ENCODE measurements around the gene TAF6L.
A peak's percentile ranks its signal among the peaks of the same experiment; 100 is the strongest.
"Not testable (repeated sequence)": the region's sequence is repeated elsewhere in the genome, so short reads cannot be mapped to it uniquely, and the experiment has no call there.

Gene TAF6L

GRCh38 chr11:62757846-62758788 is 13.1 kb upstream of the TAF6L start:
- DNase-seq, result no peak

- not testable (repeated sequence) for DNase-seq
Observed at GRCh38 chr11:62760867-62761227, 10.3 kb upstream of the TAF6L start.

DNA sequence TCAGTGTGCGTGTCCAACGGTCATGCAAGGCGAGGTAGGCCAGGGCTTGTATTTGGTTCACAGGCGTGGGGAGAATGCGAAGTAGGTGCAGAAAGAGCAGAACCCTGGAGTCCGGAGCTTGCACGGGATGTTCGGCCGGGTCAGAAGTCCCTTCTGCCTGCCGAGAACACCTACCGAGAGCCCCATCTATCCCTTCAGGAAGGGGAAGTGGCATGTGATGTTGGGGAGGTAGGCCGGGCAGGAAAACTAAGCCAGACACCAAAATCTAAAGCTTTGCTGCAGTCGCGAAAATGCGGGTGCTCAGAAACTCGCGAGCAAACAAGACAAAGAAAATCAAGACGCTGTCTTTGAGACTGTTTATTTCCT is 435 bp upstream of the TAF6L start:
- DNase-seq, result peak; percentile 69

GRCh38 chr11:62774407-62774806 is 3.2 kb downstream of the TAF6L start:
- DNase-seq, result no peak

DNA sequence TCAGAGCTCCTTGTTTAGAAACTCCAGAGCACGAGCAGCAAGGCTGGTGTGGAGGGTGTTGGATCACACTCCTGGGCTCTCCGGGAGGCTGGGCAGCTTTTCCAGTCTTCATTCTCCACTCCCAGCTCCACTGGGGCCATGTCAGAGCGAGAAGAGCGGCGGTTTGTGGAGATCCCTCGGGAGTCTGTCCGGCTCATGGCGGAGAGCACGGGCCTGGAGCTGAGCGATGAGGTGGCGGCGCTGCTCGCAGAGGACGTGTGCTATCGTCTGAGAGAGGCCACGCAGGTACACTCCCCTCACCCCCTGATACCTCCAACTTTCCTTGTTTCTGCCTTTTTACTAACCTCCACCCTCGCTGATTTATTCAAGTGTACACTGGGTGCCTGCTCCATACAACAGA is 4.5 kb downstream of the TAF6L start:
- no peak for DNase-seq

DNA sequence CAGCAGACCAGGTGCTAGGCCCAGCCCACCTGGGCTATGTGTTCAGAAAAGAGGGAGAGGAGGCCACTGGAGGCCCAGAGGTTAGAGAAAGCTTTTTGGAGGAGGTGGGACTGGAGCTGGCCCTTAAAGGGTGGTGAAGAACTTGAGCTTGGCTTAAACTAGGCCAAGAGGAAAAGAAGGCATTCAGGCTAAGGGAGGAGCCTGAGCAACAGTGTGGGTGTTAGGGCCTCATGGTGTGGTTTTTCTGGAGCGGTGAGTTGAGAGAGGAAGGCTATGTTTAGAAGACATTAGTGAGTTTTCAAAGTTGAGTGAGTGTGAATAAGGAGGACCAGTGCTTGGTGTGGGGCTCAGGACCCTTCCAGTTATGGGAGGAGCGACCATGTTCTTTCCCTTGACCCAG is 6.2 kb downstream of the TAF6L start:
- DNase-seq, result no peak

DNA sequence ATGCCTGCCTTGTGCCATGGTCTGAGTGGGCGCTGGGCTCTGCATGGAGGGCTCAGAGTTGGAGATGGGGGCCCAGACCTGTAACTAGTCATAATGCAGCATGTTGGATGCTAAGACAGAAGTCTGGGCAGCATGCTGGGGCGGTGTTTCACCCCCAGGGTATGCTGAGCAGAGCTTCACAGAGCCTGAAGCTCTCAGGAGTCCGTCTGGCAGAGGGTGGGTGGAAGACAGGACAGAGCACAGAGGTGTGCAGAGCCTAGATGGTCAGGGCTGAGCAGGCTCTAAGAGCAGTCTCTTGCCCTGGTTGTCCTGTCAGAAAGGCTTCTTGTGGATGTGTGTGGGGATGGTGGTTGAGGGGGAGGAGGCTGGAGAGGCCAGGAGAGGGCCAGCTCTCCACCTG is 7.2 kb downstream of the TAF6L start:
- no peak for DNase-seq

- DNase-seq, result no peak
Observed at GRCh38 chr11:62782753-62783152, 11.6 kb downstream of the TAF6L start.

GRCh38 chr11:62786318-62787004 is 15.3 kb downstream of the TAF6L start:
- DNase-seq, result peak; percentile 95

DNA sequence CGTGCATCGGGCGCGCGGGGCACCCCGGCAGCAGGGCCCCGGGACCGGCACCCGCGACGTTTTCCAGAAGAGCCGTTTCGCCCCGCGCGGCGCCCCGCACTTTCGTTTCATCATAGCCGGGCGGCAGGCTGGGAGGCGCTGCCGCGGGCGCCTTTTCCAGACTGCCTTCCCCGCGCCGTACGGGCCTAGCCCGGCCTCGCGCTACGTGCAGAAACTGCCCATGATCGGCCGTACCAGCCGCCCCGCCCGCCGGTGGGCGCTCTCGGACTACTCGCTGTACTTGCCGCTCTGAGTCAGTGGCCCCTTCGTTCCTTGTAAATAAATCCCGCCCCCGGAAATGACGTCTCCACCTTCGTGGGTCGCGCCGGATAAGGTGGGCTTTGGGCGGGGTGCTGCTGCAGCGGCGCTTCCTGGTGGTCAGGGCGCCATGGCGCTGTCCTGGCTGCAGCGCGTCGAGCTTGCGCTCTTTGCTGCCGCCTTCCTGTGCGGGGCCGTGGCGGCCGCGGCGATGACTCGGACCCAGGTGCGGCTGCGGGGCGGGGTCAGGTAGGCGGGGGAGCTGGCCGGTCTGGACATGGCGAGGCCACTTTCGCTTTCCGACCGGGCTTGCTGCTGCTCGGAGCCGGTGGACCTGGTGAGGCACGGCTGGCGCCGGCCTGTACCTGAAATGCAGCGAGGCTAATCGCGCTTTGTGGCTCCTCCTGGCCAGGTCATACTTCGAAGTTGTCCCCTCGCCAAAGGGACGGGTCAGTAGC is 16.0 kb downstream of the TAF6L start, which contains the start of gene TMEM179B:
TSS of gene TMEM179B (plus strand) at position 398 of the 755 bp plus-strand sequence. CDS start at position 428, 30 bp downstream.
- peak; percentile 100 for DNase-seq

GRCh38 chr11:62788991-62789390 is 17.8 kb downstream of the TAF6L start:
- no peak for DNase-seq

DNA sequence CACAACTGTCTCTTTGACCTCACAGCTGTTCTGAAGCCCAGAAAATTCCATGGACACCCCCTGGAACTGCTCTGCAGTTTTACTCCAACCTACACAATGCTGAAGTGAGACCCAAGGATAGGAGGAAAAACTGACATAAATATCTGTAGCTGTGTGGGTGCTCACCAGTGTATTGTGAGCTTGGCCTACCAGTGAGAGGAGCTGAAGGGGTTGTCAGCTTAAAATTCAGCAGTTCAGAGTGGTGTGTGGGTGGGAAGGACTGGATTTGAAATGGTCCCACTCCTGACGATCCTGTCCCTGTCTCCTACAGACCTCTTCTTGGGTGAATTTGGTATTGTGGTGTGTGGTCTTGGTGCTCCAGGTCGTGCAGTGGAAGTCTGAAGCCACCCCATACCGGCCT is 18.4 kb downstream of the TAF6L start:
- no peak for DNase-seq

GRCh38 chr11:62791501-62792201 is 20.5 kb downstream of the TAF6L start, which contains the start of gene TMEM223:
Gene TMEM223, minus strand, starts transcription at chr11:62792006. Its CDS starts 12 bp downstream, at chr11:62791994.
- DNase-seq, result peak; percentile 96

DNA sequence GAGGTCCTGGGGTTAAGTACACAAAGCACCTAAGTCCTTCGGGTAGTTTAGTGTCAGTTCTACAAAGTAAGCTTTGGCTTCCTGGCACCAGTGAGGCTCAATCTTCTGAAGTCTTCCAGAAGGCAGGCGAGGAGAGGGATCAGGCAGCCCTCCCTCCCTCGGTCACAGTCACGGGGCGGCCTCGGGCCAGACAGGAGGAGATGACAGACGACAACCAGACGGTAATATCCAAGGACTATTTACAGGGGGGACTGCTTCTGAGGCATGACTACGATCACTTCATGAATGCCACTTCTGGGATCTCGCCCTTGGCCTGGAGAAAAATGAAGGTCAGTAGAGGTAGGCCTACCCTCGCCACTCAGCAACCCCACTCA is 21.0 kb downstream of the TAF6L start:
- no peak for DNase-seq

GRCh38 chr11:62794201-62794775 is 23.1 kb downstream of the TAF6L start:
- no peak for DNase-seq

DNA sequence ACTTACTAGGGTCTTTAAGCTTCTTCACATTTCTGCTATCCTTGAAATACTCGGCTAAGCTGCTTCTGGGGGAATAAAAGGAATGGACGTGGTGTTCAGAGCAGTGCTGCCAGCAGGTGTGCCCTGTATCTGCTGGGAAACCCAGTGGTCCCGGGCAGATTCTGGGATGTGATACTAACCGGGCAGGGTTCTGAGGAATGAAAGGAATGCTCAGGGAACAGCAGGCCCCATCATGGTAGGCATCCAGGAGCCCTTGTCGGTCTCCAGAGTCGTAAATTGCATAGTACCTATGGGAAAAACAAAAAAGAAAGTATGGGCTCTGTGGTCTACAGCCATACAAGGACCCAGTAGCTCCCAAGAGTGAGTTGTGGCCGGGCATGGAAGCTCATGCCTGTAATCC is 25.1 kb downstream of the TAF6L start:
- DNase-seq, result no peak

DNA sequence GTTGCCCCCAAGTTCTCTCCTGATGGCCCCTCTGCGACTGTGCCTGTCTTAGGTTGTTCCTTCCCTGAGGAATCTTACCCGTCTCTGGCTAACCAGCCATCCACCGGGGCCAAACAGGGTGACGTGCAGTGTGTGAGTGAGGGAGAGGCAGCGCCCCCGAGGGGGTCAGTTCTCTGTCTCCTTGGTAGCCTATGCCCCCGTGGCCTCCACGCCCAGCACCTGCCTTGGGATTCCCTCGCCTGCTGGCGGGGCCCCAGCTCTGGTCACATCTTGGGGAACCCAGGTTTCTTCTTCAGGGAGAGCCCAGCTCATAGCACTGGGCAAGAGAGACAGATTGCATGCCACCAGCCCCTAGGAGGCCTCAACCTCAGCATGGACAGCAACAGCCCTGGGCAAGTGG is 28.3 kb downstream of the TAF6L start:
- no peak for DNase-seq

DNA sequence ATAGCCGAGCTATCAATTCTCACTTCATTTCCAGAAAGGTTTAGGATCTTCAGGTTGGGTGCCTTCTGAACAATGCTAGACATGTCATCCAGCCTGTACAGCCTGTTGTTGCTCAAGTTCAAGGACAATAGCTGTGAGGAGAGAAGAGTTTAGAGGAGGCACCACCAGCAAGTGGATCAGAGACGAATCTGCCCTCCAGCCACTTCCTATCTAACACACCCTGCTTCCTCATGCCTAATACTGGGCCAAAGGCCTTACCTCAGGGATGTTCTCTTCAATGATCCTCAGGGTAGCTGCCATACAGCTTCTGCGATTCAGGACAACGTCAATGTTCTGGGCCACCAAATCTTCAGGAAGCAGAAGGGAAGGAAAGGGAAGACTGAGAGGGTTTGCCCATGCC is 29.9 kb downstream of the TAF6L start:
- no peak for DNase-seq

DNA sequence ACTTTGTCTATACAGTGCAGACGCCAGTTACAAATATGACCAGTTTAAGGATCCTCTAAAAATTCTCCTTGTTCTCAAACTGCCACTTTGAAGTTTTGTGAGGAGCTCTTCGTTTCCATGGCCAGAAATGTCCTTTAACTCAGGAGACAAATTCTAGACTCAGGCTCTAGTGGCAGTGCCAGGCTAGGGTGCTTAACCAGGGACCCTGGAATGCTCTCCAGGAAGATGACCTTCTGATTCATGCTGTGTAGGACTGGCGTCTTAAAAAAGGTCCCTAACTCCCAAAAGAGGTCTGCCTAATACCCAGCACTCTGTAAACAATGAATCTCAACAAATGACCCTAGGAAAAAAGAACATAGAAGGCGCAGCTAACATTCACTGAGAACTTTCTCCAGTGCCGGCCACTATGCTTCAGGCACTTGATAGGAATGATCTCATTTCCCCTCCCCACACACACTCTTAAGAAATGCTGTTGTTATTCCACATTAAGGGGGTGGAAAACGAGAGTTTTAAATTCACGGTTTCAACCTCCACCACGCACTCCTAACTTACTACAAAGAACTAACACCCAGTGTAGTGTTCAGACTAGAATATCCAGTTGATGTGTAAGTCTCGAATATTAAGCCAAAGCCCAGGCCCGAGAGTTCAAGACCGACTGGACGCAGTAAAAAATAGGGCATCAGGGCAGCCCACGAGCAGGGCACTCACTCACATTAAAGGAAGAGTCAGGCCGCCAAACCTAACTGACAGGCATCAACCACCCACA is 33.3 kb downstream of the TAF6L start:
- peak; percentile 34 for DNase-seq

- peak; percentile 97 for DNase-seq
Observed at GRCh38 chr11:62805076-62805892, 34.1 kb downstream of the TAF6L start, which contains the start of gene NXF1. Gene NXF1, minus strand, starts transcription at chr11:62805440. Its CDS starts 84 bp downstream, at chr11:62805356.
